HepG2 (cell line): Measurements from ENCODE around the gene KCNH6. TPM values are rescaled to one million over a fixed set of nuclear protein-coding genes. Genes with fewer than 3 reads are reported as not detected.

Experiments used
- ARNT2 ChIP-seq: sonication (generic); formaldehyde crosslinking; IDR thresholded peaks from 2 replicates; pipeline ENCODE4 v1.8.0; 2022; ENCODE audit warnings: mild to moderate bottlenecking, low read depth, missing genetic modification reagents, moderate library complexity
- CEBPG ChIP-seq: IDR thresholded peaks from 2 replicates; pipeline ENCODE4 v1.6.1; 2016
- CSRNP2 ChIP-seq: sonication (generic); formaldehyde crosslinking; conservative IDR thresholded peaks from 2 replicates; pipeline ENCODE4 v1.8.0; 2022; ENCODE audit warnings: low read depth, missing genetic modification reagents
- ESRRA ChIP-seq: sonication (generic); formaldehyde crosslinking; IDR thresholded peaks from 2 replicates; pipeline ENCODE4 v1.5.1; 2020; ENCODE audit warnings: mild to moderate bottlenecking, low read depth, missing genetic modification reagents
- FOXC1 ChIP-seq: sonication (generic); formaldehyde crosslinking; IDR thresholded peaks from 2 replicates; pipeline ENCODE4 v1.8.0; 2022; ENCODE audit warnings: mild to moderate bottlenecking, missing genetic modification reagents, borderline replicate concordance
- HDAC2 ChIP-seq: sonication (generic); formaldehyde crosslinking; IDR thresholded peaks from 2 replicates; pipeline ENCODE4 v1.4.0; 2020; ENCODE audit warnings: missing genetic modification reagents
- JDP2 ChIP-seq: sonication (generic); formaldehyde crosslinking; IDR thresholded peaks from 2 replicates; pipeline ENCODE4 v1.8.1; 2022; ENCODE audit warnings: missing genetic modification reagents, borderline replicate concordance
- KDM1A ChIP-seq: IDR thresholded peaks from 2 replicates; pipeline ENCODE4 v1.6.1; 2016; ENCODE audit warnings: missing compliant biosample characterization
- MTA3 ChIP-seq: sonication (generic); formaldehyde crosslinking; IDR thresholded peaks from 2 replicates; pipeline ENCODE4 v1.4.0; 2020; ENCODE audit warnings: missing genetic modification reagents
- NCOR1 ChIP-seq: fragments of 200-600 bp; sonication (generic); IDR thresholded peaks from 2 replicates; pipeline ENCODE4 v1.7.0; 2017; ENCODE audit warnings: antibody characterized with exemption, low read length, borderline replicate concordance
- NFIB ChIP-seq: sonication (generic); formaldehyde crosslinking; IDR thresholded peaks from 2 replicates; pipeline ENCODE4 v1.9.0; 2021; ENCODE audit warnings: missing genetic modification reagents, mild to moderate bottlenecking, borderline replicate concordance
- NR2F1 ChIP-seq, 2 experiments: fragments of 450-650 bp in 1 of 2; formaldehyde crosslinking in 1 of 2; IDR thresholded peaks; 2 replicates each; pipeline versions ENCODE4 v1.5.0 to v1.6.1; 2016 to 2020; ENCODE audit warnings: mild to moderate bottlenecking in 1 of 2, missing compliant biosample characterization in 1 of 2, missing genetic modification reagents in 1 of 2, moderate library complexity in 1 of 2
- NR2F2 ChIP-seq: IDR thresholded peaks from 2 replicates; pipeline ENCODE4 v1.6.1; 2012; ENCODE audit warnings: low read depth, inconsistent platforms, borderline replicate concordance
- PHF8 ChIP-seq: sonication (generic); formaldehyde crosslinking; IDR thresholded peaks from 2 replicates; pipeline ENCODE4 v1.5.0; 2020; ENCODE audit warnings: missing genetic modification reagents
- POLR2G ChIP-seq: fragments of 200-400 bp; formaldehyde crosslinking; IDR thresholded peaks from 2 replicates; pipeline ENCODE4 v1.6.1; 2018; ENCODE audit warnings: mild to moderate bottlenecking, low read depth, low read length, moderate library complexity
- PTBP1 ChIP-seq: fragments of 200-400 bp; formaldehyde crosslinking; IDR thresholded peaks from 2 replicates; pipeline ENCODE4 v1.6.1; 2018; ENCODE audit warnings: low read length, low read depth; ENCODE audit not compliant: poor library complexity, severe bottlenecking
- RNF2 ChIP-seq: fragments of 450-650 bp; conservative IDR thresholded peaks from 2 replicates; pipeline ENCODE4 v1.6.1; 2016; ENCODE audit warnings: low read depth
- SIN3A ChIP-seq: IDR thresholded peaks from 2 replicates; pipeline ENCODE4 v1.6.1; 2011; ENCODE audit warnings: low read depth, mild to moderate bottlenecking, control low read depth, low read length, borderline replicate concordance
- TAF1 ChIP-seq: sonication (generic); formaldehyde crosslinking; IDR thresholded peaks from 2 replicates; pipeline ENCODE4 v1.4.0; 2020; ENCODE audit warnings: missing genetic modification reagents
- ZMAT5 ChIP-seq: sonication (generic); formaldehyde crosslinking; IDR thresholded peaks from 2 replicates; pipeline ENCODE4 v1.5.0; 2020; ENCODE audit warnings: mild to moderate bottlenecking, low read depth, missing genetic modification reagents, borderline replicate concordance
- ZMYM2 ChIP-seq: sonication (generic); formaldehyde crosslinking; IDR thresholded peaks from 2 replicates; pipeline ENCODE4 v1.8.0; 2022; ENCODE audit warnings: mild to moderate bottlenecking, missing genetic modification reagents
- ZNF207 ChIP-seq: fragments of 450-650 bp; IDR thresholded peaks from 2 replicates; pipeline ENCODE4 v1.6.1; 2016; ENCODE audit warnings: antibody characterized with exemption, borderline replicate concordance
- ZNF567 ChIP-seq: sonication (generic); formaldehyde crosslinking; IDR thresholded peaks from 2 replicates; pipeline ENCODE4 v1.8.1; 2023; ENCODE audit warnings: mild to moderate bottlenecking, missing genetic modification reagents, borderline replicate concordance
- ZNF639 ChIP-seq: conservative IDR thresholded peaks from 2 replicates; pipeline ENCODE4 v1.6.1; 2018; ENCODE audit warnings: missing genetic modification reagents
- polyA plus RNA-seq, 8 experiments: library from polyadenylated mRNA; depleted of rRNA in 3 of 8; stranded (reverse) in 7 of 8; unstranded in 1 of 8; fragments of >200 nt; fragmentation: Illumina TruSeq in 4 of 8; extraction: Trizol in 4 of 8; gene quantifications; 2 replicates each; pipeline versions ENCODE4 v1.2.1 to v1.2.3, GENCODE V29; 2011 to 2016; ENCODE audit warnings: low read depth in 4 of 8, missing spikeins in 1 of 8, mixed read lengths in 1 of 8; ENCODE audit not compliant: insufficient read depth in 1 of 8
- total RNA-seq, 5 experiments: library from RNA; depleted of rRNA; stranded (reverse); fragments of >200 nt; fragmentation: Illumina TruSeq; extraction: Trizol; gene quantifications; 2 replicates each; pipeline ENCODE4 v1.2.3, GENCODE V29; 2016; ENCODE audit warnings: low read depth in 1 of 5
- TF ChIP-seq, protein P1 (sequence below): sonication (generic); formaldehyde crosslinking; conservative IDR thresholded peaks from 2 replicates; pipeline ENCODE4 v1.4.0; 2020; ENCODE audit warnings: missing genetic modification reagents

The KCNH6 gene
- total and polyA plus RNA-seq, 2 of the 13 experiments (the other 11 are each of a cell fraction or from before 2014, with no cell fraction given) = 0.05 to 0.18 TPM

DNA sequence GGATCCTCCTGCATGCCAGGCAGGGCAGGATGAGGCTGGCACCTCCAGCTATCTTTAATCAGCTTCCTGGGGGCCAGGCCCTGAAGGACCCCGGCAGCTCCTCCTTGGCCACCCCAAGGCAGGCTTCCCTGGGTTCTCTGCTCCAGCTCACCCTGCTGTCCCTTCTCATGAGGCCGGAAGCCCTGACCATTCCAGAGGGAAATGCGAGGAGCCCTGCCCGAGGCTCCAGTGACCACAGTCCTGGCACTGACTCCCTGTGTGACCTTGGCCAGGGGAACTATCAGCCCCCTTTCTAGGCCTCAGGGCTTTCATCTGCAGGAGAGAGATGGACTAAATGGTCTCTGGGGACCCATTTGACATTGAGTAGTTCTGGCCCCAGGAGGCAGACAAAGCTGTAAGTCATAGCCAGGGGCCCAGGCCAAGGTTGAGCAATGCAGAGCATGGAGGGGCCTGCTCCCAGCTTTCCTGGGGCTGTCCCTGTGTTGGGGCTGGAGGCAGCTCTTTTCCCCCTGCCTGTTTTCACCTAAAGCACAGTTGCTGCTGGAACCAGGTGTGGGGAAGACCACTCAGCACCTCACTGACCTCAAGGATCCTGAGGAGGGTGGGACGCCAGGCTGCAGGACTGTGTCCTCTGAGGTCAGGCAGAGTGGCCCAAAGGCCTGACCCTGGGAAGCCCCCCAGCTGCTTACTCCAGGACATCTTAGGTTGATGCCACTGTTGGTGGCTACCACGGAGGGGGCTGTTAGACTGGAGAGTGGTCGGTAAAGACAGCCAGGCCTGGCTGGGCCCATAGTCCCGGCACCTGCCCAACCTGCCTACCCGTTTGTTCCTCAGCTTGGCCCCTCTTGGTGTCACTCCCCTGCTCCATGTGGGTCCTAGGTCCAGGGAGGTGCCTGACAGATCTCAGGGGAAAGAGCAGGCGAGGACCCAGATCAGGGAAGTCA lies 8.1 kb downstream of the KCNH6 start (continued):
- TF ChIP-seq MTA3 (CRISPR knock-in tag) (no peak), ZMYM2 (CRISPR knock-in tag) (peak; percentile 73; the same call in 1 of the 2 replicates), RNF2 (peak; percentile 70), NFIB (no peak), NR2F1 (CRISPR knock-in tag; IDR thresholded peaks at IDR 0.05) (peak; percentile 58 to 64; a peak in 3 of 4 replicates), ESRRA (CRISPR knock-in tag) (peak; percentile 98), KDM1A (peak; percentile 91), ZNF567 (CRISPR knock-in tag) (no peak), PTBP1 (no peak), FOXC1 (CRISPR knock-in tag) (peak; percentile 96), PHF8 (CRISPR knock-in tag) (peak; percentile 46; the same call in 1 of the 2 replicates), CEBPG (CRISPR knock-in tag) (peak; percentile 97), ZNF207 (no peak), CSRNP2 (CRISPR knock-in tag) (no peak), HDAC2 (CRISPR knock-in tag) (peak; percentile 91), TAF1 (CRISPR knock-in tag) (0 out of 2 replicates have a peak, but pooled peaks have one; percentile 29), NR2F2 (peak; percentile 79; the same call in 1 of the 2 replicates), SIN3A (no peak), ZMAT5 (CRISPR knock-in tag) (no peak), POLR2G (no peak), JDP2 (no peak), ZNF639 (CRISPR knock-in tag) (0 out of 2 replicates have a peak, but pooled peaks have one; percentile 48), NCOR1 (peak; percentile 51; the same call in 1 of the 2 replicates), ARNT2 (CRISPR knock-in tag) (no peak; the same call in 1 of the 2 replicates)
- TF ChIP-seq, protein P1, sequence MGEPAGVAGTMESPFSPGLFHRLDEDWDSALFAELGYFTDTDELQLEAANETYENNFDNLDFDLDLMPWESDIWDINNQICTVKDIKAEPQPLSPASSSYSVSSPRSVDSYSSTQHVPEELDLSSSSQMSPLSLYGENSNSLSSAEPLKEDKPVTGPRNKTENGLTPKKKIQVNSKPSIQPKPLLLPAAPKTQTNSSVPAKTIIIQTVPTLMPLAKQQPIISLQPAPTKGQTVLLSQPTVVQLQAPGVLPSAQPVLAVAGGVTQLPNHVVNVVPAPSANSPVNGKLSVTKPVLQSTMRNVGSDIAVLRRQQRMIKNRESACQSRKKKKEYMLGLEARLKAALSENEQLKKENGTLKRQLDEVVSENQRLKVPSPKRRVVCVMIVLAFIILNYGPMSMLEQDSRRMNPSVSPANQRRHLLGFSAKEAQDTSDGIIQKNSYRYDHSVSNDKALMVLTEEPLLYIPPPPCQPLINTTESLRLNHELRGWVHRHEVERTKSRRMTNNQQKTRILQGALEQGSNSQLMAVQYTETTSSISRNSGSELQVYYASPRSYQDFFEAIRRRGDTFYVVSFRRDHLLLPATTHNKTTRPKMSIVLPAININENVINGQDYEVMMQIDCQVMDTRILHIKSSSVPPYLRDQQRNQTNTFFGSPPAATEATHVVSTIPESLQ = 0 out of 2 replicates have a peak, but pooled peaks have one; percentile 66
